LNCaP clone FGC (cell line): ENCODE data around the gene APOL5.
"Not testable (repeated sequence)": the region's sequence is repeated elsewhere in the genome, so short reads cannot be mapped to it uniquely, and the experiment has no call there.

Experiments used
- DNase-seq: peaks from one replicate; pipeline ENCODE4 v3.0.0-alpha.2; 2011; ENCODE audit warnings: low read depth
- H3K4me3 ChIP-seq: 2 replicates; pipeline ENCODE4 v1.5.1; 2011; ENCODE audit warnings: mild to moderate bottlenecking, low read depth, low read length, control low read depth
- TF ChIP-seq, protein P1 (sequence below): IDR thresholded peaks from 2 replicates; pipeline ENCODE4 v1.5.1; 2012; ENCODE audit warnings: mild to moderate bottlenecking; ENCODE audit not compliant: control insufficient read depth, insufficient read depth; ENCODE audit errors: extremely low read depth

The APOL5 gene

DNA sequence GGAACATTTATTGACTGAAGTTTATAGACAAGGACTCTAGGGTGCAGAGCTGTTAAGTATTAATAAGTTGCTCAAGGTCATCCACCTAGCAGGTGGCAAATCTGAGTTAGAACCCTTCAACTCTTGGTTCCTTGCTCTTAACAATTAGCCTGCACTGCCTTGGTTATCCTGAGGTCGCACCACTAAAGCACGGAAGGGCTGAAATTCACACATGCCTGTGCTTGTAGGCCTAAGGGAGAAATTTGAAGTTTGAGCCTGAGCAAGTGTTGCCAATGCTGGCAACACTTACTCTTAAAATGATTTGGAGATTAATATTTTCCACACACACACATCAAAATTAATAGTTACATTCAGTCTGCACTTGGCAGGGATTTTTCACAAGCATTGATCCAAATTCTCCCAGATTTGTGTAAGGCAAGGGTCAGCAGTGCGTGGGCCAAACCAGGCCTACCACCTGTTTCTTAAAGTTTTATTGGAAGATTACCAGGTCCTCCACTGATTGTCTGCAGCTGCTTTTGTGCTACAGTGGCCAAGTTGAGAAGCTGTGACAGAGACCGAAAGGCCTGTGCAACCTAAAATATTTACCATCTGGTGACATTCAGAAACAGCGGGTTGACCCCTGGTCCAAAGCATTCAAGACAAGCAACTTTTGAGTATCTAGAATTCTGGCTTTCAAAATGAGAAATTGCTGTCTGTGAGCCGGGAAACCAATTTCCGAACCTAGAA lies 16.3 kb downstream of the APOL5 start:
- DNase-seq, result no peak
- TF ChIP-seq, protein P1, sequence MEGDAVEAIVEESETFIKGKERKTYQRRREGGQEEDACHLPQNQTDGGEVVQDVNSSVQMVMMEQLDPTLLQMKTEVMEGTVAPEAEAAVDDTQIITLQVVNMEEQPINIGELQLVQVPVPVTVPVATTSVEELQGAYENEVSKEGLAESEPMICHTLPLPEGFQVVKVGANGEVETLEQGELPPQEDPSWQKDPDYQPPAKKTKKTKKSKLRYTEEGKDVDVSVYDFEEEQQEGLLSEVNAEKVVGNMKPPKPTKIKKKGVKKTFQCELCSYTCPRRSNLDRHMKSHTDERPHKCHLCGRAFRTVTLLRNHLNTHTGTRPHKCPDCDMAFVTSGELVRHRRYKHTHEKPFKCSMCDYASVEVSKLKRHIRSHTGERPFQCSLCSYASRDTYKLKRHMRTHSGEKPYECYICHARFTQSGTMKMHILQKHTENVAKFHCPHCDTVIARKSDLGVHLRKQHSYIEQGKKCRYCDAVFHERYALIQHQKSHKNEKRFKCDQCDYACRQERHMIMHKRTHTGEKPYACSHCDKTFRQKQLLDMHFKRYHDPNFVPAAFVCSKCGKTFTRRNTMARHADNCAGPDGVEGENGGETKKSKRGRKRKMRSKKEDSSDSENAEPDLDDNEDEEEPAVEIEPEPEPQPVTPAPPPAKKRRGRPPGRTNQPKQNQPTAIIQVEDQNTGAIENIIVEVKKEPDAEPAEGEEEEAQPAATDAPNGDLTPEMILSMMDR, result no peak
- H3K4me3 ChIP-seq, result no peak overlapping the region

DNA sequence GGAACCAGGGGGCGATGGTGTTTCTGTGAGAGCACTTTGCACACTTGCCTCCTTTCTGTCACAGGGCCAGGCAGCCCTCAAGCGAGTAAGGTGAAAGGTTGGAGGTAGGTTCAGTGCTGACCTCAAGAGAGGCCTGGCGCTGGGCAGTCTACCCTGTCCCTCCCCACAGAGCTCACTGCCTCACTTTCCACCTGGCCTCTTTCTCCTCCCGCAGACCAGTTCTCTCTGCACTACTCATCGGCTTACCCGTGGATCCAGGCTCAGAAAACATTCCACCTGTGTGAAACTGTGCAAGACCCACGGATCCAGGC lies 16.8 kb downstream of the APOL5 start:
- DNase-seq, result no peak
- no peak overlapping the region for H3K4me3 ChIP-seq
- TF ChIP-seq, protein P1, result no peak

DNA sequence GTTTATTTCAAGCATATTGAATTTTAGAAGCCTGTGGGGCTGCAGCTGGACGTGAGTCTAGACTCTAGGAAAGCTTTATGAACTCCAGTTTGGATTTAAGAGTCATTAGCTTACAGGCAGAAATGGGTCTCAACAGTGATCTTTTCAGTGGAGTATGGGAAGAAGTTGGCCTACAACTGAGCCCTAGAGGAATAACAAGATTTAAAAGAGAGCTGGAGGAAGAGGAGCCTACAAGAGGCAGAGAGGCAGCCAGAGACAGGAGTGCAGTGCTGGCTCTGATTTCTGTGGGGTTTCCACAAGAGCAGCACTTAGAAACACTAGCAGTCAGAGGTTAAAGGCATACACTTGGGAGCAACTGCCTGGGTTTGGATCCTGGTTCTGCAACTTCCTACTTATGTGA lies 17.9 kb downstream of the APOL5 start:
- TF ChIP-seq, protein P1, result no peak
- no peak for DNase-seq
- no peak overlapping the region for H3K4me3 ChIP-seq

DNA sequence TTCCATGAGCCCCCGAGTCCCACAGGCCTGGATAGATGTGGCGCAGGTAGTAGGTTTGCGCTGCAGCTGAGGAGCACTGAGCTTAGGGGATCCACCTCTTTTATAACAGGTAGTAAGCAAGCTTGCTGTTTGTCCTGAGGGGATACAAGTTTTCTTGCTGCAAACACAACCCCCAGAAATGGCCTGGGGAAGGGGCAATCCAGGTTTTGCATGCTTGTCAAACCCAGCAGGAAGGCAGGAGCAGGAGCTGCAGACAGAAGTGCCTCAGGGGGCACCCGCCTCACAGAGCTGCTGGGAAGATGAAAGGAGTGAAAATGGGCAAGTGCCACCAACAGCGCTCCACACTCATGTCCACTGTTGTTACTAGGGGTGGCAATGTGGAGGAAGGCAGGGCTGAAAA lies 18.5 kb downstream of the APOL5 start:
- no peak overlapping the region for H3K4me3 ChIP-seq
- TF ChIP-seq, protein P1, result no peak

DNA sequence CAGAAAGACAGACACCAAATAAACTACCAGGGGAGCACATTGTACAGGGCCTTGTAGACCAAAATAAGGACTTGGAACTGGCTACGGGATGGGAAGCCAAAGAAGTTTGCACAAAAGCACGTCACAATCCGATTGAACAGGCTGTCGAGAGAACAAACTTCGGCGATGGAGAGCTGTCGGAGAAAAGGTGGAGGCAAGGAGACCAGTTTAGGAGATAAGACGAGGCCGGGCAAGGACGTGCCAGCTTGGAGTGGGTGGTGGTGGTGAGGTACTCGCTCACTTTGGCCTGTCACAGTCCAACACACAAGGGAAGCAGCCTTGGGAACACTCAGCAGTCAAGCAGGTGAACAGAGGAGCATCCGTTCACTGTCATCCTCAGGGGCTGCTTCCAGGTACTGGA lies 19.0 kb downstream of the APOL5 start:
- TF ChIP-seq, protein P1, result no peak
- DNase-seq, result no peak
- H3K4me3 ChIP-seq, result no peak overlapping the region

More for the DNA sequence above, 18.5 kb downstream of the APOL5 start:
- no peak for DNase-seq

DNA sequence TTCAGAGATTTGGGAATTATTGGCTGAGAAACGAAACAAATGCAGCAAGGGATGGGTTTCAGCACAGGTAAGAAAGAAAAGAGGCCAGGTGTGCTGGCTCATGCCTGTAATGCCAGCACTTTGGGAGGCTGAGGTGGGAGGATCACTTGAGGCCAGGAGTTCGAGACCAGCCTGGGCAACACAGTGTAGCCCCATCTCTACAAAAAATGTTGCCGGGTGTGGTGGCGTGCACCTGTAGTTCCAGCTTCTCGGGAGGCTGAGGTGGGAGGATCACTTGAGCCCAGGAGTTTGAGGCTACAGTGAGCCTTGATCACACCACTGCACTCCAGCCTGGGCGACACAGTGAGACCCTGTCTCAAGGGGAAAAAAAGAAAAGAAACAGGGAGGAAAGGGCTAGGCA lies 20.2 kb downstream of the APOL5 start:
- DNase-seq, H3K4me3 ChIP-seq: not testable (repeated sequence)

DNA sequence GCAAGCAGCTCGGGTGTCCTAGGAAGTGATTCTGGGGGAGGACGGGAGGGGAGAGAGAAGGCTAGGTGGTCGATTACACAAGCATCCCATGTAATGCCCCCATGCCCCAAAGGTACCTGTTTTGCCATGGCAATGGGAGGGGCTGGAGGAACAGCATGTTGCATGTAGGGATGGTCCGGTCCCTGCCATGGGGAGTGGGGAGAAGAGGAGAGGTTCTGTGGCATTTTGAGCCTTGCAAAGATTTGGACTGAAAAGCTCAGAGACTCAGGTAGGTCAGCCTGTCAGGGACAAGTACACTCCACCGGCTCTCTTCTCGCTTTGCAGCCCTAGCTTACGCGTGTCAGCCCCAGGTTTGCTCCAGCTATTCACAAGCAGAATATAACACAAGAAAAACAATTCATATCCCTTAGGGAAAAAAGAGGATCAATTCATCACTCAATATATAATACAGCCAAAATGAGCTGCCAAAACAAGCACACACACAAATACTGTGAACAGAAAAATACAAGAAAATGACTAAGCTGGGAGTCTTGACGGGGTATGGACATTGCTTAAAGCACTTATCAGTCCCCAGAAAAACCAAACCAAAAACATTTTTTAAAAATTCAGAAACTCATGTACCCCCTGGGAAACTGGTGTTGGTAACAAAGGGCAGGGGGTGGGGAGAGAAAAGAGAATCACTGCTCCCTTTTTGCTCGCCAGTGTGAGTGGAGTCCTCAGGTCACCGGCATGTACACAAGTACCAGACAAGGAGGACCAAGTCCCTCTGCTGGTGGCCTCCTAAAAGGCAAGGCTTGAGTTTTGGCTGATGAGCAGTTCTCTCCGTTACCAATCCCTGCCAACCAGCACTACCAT lies 21.6 kb downstream of the APOL5 start:
- no peak overlapping the region for H3K4me3 ChIP-seq
- TF ChIP-seq, protein P1, result 0 out of 2 replicates have a peak, but pooled peaks have one; percentile 10
- no peak for DNase-seq
